Testis (tissue), 2 donors: ENCODE data around the gene MACF1.

Source experiments
- CTCF ChIP-seq, 3 experiments: fragments of 450-650 bp in 2 of 3; fragments of 200-600 bp in 1 of 3; sonication (generic) in 1 of 3; IDR thresholded peaks; one replicate each; pipeline ENCODE4 v1.5.1; 2016 to 2019; ENCODE audit warnings: antibody characterized with exemption in 3 of 3, mild to moderate bottlenecking in 2 of 3, moderate library complexity in 1 of 3
- POLR2A ChIP-seq: fragments of 450-650 bp; IDR thresholded peaks from one replicate; pipeline ENCODE4 v1.6.1; 2017; ENCODE audit warnings: antibody characterized with exemption, mild to moderate bottlenecking, moderate library complexity

- TF ChIP-seq CTCF (IDR thresholded peaks at IDR 0.05) (no peak), POLR2A (no peak)
Measured at GRCh38 chr1:39183503-39184353, 20.8 kb upstream of the MACF1 start.
